Stimulated activated naive CD4-positive, alpha-beta T cell treated with Interleukin-2 at 50 U/mL for 16 hours (primary cell): ENCODE data around the gene SUCLG2.
"Not testable (repeated sequence)": the region's sequence is repeated elsewhere in the genome, so short reads cannot be mapped to it uniquely, and the experiment has no call there.

Experiments
- DNase-seq: peaks from one replicate; lab custom pipeline; 2025; lab: John Stamatoyannopoulos, UW

The SUCLG2 gene

GRCh38 chr3:67561266-67561665 is 93.1 kb downstream of the SUCLG2 start:
- DNase-seq: no peak

DNA sequence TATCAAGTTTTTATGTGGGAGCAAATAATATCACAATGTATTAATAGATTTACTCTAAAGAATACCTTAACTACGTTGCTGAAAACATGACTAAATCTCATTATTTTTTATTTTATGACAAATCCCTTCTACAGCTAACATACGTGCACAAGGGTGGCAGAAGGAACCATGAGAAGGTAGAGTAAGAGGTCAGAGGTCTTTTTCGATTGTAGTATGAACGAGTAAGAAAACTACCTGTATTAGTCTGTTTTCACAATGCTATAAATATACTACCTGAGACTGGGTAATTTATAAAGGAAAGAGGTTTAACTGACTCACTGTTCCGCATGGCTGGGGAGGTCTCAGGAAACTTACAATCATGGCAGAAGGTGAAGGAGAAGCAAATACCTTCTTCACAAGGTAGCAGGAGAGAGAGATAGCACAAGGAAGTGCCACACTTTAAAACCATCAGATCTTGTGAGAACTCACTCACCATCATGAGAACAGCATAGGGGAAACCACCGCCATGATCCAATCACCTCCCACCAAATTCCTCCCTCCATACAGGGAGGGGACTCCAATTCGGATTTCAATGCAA is 95.3 kb downstream of the SUCLG2 start:
- DNase-seq: no peak

GRCh38 chr3:67558426-67558825 is 96.0 kb downstream of the SUCLG2 start:
- DNase-seq: no peak

- no peak for DNase-seq
Observed at GRCh38 chr3:67557848-67558355, 96.5 kb downstream of the SUCLG2 start.

DNA sequence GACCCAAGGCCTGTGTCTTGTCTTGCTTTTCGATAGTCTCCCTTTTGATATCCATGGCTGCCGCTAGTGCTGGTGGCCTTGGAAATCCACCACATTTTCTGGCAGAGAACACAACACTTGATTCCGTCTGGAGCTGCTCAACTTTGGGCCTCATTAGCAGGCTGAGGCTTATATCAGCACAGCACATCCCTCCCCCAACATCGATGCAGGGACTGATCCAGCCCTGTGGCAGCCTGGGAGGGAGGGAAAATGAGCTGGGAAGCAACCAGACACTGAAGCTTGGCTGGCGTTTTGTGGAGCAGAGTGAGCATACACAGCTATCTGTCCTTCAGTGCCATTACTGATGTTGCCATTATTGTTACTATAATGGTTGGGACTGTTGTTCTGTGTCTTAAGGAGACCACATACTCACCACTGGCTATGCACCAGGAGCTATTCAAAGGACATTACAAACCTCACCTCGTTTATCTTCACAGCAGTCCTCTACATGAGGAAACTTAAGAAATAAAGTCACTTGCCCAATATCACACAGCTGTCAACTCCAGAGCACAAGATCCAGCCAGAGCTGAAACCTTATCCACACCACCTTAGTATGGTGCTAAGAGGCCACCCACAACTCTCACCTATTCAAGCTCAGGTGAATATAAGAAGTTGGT is 102.9 kb downstream of the SUCLG2 start:
- no peak for DNase-seq

- DNase-seq: no peak
Observed at GRCh38 chr3:67550541-67550940, 103.9 kb downstream of the SUCLG2 start.

DNA sequence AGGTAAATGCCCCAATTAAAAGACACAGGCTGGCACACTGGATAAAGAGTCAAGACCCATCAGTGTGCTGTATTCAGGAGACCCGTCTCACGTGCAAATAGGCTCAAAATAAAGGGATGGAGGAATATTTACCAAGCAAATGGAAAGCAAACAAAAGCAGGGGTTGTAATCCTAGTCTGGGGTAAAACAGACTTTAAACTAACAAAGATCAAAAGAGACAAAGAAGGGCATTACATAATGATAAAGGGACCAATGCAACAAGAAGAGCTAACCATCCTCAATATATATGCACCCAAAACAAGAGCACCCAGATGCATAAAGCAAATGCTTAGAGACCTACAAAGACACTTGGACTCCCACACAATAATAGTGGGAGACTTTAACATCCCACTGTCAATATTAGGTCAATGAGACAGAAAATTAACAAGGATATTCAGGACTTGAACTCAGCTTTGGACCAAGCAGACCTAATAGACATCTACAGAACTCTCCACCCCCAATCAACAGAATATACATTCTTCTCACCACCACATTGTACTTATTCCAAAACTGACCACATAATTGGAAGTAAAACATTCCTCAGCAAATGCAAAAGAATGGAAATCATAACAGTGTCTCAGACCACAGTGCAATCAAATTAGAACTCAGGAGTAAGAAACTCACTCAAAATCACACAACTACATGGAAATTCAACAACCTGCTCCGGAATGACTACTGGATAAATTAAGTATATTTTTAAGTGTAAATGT is 111.7 kb downstream of the SUCLG2 start:
- not testable (repeated sequence) for DNase-seq

DNA sequence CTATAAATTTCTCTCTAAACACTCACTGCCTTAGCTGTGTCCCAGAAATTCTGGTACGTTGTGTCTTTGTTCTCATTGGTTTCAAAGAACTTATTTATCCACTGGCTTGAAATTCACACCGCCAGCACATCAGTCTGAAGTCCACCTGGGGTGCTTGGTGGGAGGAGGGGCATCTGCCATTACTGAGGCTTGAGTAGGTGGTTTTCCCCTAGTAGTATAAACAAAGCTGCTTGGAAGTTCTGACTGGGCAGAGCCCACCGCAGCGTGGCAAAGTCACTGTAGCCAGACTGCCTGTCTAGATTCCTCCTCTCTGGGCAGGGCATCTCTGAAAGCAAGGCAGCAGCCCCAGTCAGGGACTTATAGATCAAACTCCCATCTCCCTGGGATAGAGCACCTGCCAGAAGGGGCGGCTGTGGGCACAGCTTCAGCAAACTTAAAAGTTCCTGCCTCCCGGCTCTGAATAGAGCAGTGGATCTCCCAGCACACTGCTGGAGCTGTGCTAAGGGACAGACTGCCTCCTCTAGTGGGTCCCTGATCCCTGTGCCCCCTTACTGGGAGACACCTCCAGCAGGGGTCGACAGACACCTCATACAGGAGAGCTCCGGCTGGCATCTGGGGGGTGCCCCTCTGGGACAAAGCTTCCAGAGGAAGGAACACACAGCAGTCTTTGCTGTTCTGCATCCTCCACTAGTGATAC is 114.1 kb downstream of the SUCLG2 start:
- DNase-seq: no peak

GRCh38 chr3:67537203-67537602 is 117.2 kb downstream of the SUCLG2 start:
- DNase-seq: not testable (repeated sequence)

GRCh38 chr3:67535006-67535405 is 119.4 kb downstream of the SUCLG2 start:
- no peak for DNase-seq

DNA sequence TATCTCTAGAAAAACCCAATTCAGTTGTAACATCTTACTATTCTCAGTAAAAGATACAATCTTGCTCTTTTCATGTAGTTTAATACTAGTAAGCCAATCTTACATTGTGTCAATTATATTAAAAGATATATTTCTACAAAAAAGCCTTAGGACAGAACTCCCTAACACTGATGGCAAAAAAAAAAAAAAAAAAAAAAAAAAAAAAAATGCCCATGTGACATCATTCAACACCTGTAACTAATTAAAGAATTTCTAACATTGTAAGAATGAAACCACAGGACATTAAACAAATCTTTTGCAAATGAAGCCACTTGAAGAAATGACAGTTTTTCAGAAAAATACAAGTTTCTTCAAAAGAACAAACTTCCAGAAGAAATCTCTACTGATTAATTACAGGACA is 119.8 kb downstream of the SUCLG2 start:
- no peak for DNase-seq

DNA sequence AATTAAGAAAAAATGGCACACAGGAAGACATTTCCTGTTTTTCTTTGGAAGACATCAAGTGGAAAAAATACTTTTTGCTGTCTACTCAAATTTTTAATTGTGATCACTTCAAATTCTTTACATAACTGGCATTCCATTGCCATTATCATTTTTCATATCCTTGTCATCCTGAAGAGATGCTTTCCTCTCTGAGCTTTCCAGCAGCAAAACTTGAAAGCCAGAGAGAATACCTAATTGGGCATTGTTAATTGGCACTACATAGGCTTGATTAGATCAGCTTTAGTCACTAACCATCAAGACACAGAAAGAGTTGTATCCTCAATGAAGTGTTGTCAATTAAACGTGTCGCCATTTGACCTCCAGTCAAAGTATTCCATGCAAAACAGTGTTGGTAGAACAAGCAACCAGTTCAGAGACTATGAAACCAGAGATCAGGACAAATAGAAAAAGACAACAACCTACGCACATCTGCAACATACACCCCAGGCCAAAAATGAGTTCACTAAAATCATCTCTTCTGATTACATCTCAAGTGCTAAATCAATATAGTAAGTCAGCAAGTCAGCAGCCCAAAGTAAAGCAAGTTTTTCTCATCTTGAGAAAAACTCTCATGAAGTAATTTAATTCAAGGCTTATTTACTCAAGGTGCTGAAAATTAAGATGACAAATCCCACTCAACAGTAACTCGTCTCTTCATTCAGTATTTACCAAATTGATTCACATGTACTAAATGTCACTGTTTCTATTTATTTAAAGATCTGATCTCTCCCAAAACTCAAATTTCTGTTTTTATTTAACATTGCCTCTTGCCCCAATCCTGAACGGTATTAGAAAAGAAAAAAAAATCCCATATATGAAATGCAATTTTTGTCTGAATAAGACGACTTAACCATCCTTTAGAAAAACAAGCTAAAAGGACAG is 123.0 kb downstream of the SUCLG2 start:
- DNase-seq: no peak

DNA sequence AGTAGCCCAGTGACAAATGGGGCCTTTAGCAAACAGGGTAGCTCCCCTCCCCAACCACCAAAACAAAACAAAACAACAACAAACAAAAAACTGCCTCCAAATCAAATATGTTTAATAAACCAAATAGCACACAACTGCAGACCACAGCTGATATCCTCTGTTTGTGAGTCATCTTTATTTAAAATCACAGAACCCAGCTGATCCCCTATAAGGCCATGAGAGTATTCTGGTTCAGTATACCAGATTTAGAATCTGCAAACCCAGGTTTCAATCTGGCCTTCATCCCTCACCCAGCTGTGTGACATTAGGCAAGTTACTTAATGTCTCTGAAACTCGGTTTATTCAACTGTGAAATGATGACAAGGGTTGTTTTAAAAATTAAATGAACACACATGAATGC is 124.5 kb downstream of the SUCLG2 start:
- no peak for DNase-seq

DNA sequence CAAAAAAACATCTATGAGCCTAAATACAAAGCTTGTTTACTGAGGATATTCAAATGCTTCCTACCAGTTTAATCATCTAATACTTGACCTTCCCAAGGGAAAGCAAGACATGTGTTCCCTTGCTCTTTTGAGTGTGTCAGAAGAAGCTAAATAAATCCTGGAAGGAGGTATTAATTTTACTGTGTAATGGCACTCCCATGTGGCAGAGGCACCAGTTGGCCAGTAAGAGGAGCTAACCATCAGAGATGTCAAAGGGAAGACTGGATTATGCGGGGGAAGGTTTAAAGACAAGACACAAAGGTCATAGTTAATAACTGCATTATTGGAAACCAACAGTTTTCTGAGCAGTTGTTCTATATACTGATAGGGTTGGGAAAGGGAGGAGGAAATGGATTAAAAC is 125.1 kb downstream of the SUCLG2 start:
- no peak for DNase-seq

DNA sequence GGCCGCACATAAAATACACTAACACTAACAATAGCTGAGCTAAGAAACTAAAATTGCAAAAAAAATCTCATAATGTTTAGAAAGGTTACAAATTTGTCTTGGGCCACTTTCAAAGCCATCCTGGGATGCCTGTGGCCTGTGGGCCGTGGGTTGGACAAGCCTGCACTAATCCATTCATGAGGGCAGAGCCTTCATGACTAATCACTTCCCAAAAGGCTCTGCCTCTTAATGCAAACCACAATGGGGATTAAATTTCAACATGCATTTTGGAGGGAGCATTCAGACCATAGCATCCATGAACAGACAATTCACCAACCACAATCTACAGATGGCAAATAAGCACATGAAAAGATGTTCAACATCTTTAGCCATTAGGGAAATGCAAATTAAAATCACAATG is 128.2 kb downstream of the SUCLG2 start:
- DNase-seq: no peak

DNA sequence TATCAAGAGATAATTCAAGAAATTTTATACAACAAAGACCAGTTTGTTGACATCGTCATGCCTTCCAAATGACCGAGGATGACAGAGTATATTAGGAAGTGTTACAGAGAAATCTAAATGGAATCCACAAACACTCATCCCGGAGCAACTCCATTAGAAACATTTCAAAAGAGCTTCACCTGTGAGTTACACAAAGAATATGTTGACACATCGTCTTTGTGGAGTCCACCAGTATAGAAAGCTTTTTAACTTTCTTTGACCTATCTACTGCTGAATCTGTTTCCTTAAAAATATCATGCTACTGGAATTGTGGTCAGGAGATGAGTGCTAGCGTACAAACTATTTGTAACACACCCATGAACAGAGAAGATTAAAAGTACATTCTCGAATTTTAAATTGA is 130.4 kb downstream of the SUCLG2 start:
- no peak for DNase-seq

DNA sequence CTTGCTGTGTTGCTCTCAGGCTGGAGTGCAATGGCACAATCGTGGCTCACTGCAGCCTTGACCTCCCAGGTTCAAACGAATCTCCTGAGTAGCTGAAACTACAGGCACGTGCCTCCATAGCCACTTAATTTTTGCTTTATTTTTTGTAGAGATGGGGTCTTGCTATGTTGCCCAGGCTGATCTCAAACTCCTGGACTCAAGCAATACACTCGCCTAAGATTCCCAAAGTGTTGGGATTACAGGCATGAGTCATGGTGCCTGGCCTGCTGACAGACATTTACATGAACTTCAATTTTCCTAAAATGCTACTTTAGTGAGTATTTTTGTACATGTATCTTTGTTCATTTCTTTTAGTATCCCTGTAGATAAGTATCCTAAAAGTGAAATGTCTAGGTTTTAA is 132.3 kb downstream of the SUCLG2 start:
- DNase-seq: no peak

DNA sequence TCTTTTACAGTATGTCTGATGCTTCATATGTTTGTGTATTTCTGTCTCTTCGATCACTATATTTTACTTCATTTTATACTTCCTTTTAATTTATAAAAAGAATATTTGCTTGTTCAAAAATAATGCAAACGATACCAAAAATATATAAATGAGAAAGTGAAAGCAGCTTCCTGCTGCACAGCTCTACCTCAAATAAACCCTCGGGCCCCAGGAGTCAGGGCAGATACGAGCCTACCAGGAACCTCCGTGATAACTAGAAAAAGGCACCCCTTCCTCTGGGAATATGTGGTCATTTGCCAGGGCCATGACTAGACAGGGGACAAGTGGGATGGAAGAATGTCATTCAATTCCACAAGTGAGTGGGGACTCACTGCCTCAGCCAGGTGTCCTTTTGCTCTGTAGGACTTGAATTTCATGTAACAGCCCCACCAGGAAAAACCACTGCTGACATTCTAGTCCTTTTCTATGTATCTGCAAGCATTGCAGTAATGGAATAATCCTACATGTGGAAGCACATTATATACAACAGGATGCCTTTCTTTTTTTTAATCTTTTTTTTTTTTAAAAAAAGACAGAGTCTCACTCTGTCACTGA is 133.3 kb downstream of the SUCLG2 start:
- DNase-seq: no peak

- no peak for DNase-seq
Observed at GRCh38 chr3:67518236-67518635, 136.2 kb downstream of the SUCLG2 start.

GRCh38 chr3:67517781-67518180 is 136.6 kb downstream of the SUCLG2 start:
- no peak for DNase-seq

GRCh38 chr3:67516496-67516895 is 137.9 kb downstream of the SUCLG2 start:
- DNase-seq: no peak
